Pons (tissue), 1 donor: ENCODE measurements around the gene HEBP1.

Source experiments
- DNase-seq: peaks from one replicate; pipeline ENCODE4 v3.0.0-alpha.2; 2016; ENCODE audit warnings: low spot score

HEBP1 gene

GRCh38 chr12:12951504-12951903, 48.6 kb downstream of the HEBP1 start:
- DNase-seq = no peak

GRCh38 chr12:12947902-12948301, 52.2 kb downstream of the HEBP1 start:
- DNase-seq = no peak

GRCh38 chr12:12946686-12947355, 53.2 kb downstream of the HEBP1 start:
- DNase-seq = peak; percentile 98

GRCh38 chr12:12945591-12945990, 54.5 kb downstream of the HEBP1 start:
- DNase-seq = no peak

- DNase-seq = no peak
These were observed 56.3 kb downstream of the HEBP1 start for GRCh38 chr12:12943586-12944260.

GRCh38 chr12:12941450-12942350, 58.4 kb downstream of the HEBP1 start:
- DNase-seq = no peak

- DNase-seq = no peak
These were observed 60.2 kb downstream of the HEBP1 start for GRCh38 chr12:12939888-12940287.

GRCh38 chr12:12938541-12938940, 61.5 kb downstream of the HEBP1 start:
- peak; percentile 58 for DNase-seq

GRCh38 chr12:12936983-12937491, 63.0 kb downstream of the HEBP1 start:
- DNase-seq = no peak

- DNase-seq = no peak
These were observed 65.5 kb downstream of the HEBP1 start for GRCh38 chr12:12934556-12934955.

GRCh38 chr12:12933742-12934141, 66.3 kb downstream of the HEBP1 start:
- DNase-seq = no peak

GRCh38 chr12:12930633-12931219, 69.3 kb downstream of the HEBP1 start:
- DNase-seq = no peak

GRCh38 chr12:12929696-12930095, 70.4 kb downstream of the HEBP1 start:
- DNase-seq = no peak

GRCh38 chr12:12927211-12928079, 72.6 kb downstream of the HEBP1 start:
- DNase-seq = no peak

- DNase-seq = no peak
These were observed 73.4 kb downstream of the HEBP1 start for GRCh38 chr12:12926571-12927071.

- DNase-seq = no peak
These were observed 74.7 kb downstream of the HEBP1 start for GRCh38 chr12:12925388-12925787.
